Thyroid gland (tissue), 4 donors: ENCODE data around the gene WNK2.

ENCODE experiments used
- POLR2A ChIP-seq, 2 donors: fragments of 450-650 bp; IDR thresholded peaks; one replicate each; pipeline ENCODE4 v1.6.1; 2017; ENCODE audit warnings: antibody characterized with exemption in 2 of 2, mild to moderate bottlenecking in 2 of 2, moderate library complexity in 1 of 2
- TF ChIP-seq, protein P1 (sequence below), 6 experiments: fragments of 200-600 bp in 3 of 6; fragments of 450-650 bp in 3 of 6; sonication (generic) in 3 of 6; IDR thresholded peaks; one replicate each; pipeline ENCODE4 v1.5.1; 2016 to 2019; ENCODE audit warnings: antibody characterized with exemption in 6 of 6, mild to moderate bottlenecking in 2 of 6, inconsistent platforms in 1 of 6, moderate library complexity in 1 of 6

DNA sequence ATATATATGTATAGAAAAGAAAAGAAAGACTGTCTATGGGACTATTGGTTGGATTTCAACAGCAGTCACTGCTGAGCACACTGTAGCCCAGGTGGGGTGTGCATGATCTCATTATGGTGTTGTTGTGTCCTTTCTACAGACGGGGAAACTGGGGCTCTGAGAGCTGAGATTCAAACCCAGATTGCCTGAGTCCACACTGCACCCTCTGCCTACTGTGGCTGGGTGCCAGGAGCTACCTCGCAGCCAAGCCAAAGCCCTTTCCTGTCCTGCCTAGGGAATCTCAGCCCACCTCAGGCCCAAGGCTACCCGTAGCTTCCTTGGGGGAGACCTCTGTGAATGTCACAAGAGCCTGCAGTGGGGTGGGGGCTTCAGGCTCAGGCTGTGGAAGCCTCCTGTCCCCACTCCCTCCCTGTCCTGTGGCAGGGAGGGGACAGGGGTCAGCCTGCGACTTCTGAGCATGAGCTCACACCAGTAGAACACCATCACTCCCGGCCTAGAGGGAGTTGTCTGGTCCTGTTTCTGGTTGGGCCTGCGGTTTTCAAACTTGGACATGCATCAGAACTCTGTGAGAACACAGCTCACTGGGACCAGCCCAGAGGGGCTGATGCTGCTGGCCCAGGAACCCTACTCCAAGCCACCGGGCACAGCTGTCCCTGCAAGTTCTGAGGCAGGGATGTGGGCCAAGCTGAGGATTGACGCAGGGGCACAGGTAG lies 42.0 kb upstream of the WNK2 start:
- TF ChIP-seq, protein P1, sequence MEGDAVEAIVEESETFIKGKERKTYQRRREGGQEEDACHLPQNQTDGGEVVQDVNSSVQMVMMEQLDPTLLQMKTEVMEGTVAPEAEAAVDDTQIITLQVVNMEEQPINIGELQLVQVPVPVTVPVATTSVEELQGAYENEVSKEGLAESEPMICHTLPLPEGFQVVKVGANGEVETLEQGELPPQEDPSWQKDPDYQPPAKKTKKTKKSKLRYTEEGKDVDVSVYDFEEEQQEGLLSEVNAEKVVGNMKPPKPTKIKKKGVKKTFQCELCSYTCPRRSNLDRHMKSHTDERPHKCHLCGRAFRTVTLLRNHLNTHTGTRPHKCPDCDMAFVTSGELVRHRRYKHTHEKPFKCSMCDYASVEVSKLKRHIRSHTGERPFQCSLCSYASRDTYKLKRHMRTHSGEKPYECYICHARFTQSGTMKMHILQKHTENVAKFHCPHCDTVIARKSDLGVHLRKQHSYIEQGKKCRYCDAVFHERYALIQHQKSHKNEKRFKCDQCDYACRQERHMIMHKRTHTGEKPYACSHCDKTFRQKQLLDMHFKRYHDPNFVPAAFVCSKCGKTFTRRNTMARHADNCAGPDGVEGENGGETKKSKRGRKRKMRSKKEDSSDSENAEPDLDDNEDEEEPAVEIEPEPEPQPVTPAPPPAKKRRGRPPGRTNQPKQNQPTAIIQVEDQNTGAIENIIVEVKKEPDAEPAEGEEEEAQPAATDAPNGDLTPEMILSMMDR (IDR thresholded peaks at IDR 0.05), result no peak
- TF ChIP-seq POLR2A (IDR thresholded peaks at IDR 0.05), result no peak
